22Rv1 (cell line): ENCODE measurements around the gene SIRPD.

Source experiments
- H3K27ac ChIP-seq: fragments of 450-650 bp; 2 replicates; pipeline ENCODE4 v1.5.1; 2017
- CTCF ChIP-seq: fragments of 450-650 bp; IDR thresholded peaks from 2 replicates; pipeline ENCODE4 v1.5.1; 2017; ENCODE audit warnings: mild to moderate bottlenecking
- ZFX ChIP-seq: fragments of 450-650 bp; IDR thresholded peaks from 2 replicates; pipeline ENCODE4 v1.6.1; 2017; ENCODE audit warnings: antibody characterized with exemption, borderline replicate concordance

Gene SIRPD

GRCh38 chr20:1536893-1537730, 20.4 kb downstream of the SIRPD start:
- H3K27ac ChIP-seq, result no peak overlapping the region
- TF ChIP-seq CTCF, result no peak

GRCh38 chr20:1535420-1536175, 21.9 kb downstream of the SIRPD start:
- H3K27ac ChIP-seq, result no peak overlapping the region
- TF ChIP-seq CTCF (no peak), ZFX (no peak)

GRCh38 chr20:1534526-1534925, 23.0 kb downstream of the SIRPD start:
- TF ChIP-seq CTCF (no peak), ZFX (no peak)
- H3K27ac ChIP-seq, result no peak overlapping the region

GRCh38 chr20:1533059-1533458, 24.4 kb downstream of the SIRPD start:
- no peak for TF ChIP-seq ZFX
- TF ChIP-seq CTCF, result no peak
- H3K27ac ChIP-seq, result no peak overlapping the region

GRCh38 chr20:1528811-1529210, 28.7 kb downstream of the SIRPD start:
- TF ChIP-seq CTCF, result no peak
- TF ChIP-seq ZFX, result no peak
- no peak overlapping the region for H3K27ac ChIP-seq

GRCh38 chr20:1527923-1528322, 29.6 kb downstream of the SIRPD start:
- H3K27ac ChIP-seq, result no peak overlapping the region
- no peak for TF ChIP-seq CTCF
- TF ChIP-seq ZFX, result no peak

GRCh38 chr20:1526896-1527295, 30.6 kb downstream of the SIRPD start:
- no peak overlapping the region for H3K27ac ChIP-seq
- TF ChIP-seq CTCF (no peak), ZFX (no peak)
